Astrocyte (in vitro differentiated cells and primary cell): Measurements from ENCODE around the gene UMOD. TPM values are rescaled to one million over a fixed set of nuclear protein-coding genes. Genes with fewer than 3 reads are reported as not detected.

Source experiments
- DNase-seq: peaks from one replicate; pipeline ENCODE4 v3.0.0-alpha.2; 2010; ENCODE audit warnings: low read depth
- FAIRE-seq: peaks from 2 replicates; lab custom pipeline; 2011; peaks lifted over from hg19 to GRCh38; lab: Jason Lieb, UNC
- H2AFZ ChIP-seq: 2 replicates; pipeline ENCODE4 v1.6.0; 2012; ENCODE audit warnings: low read depth, low read length, inconsistent platforms
- H3K27ac ChIP-seq: 2 replicates; pipeline ENCODE4 v1.5.1; 2011; ENCODE audit warnings: low read depth, low read length, inconsistent platforms
- H3K27me3 ChIP-seq: 2 replicates; pipeline ENCODE4 v1.6.0; 2011; ENCODE audit warnings: low read length, inconsistent platforms; ENCODE audit not compliant: insufficient read depth
- H3K36me3 ChIP-seq: 2 replicates; pipeline ENCODE4 v1.5.1; 2011; ENCODE audit warnings: low read length, inconsistent platforms; ENCODE audit not compliant: insufficient read depth
- H3K4me1 ChIP-seq: 2 replicates; pipeline ENCODE4 v1.5.1; 2011; ENCODE audit warnings: low read length, inconsistent platforms; ENCODE audit not compliant: insufficient read depth
- H3K4me2 ChIP-seq: 2 replicates; pipeline ENCODE4 v1.6.0; 2012; ENCODE audit warnings: low read length, inconsistent platforms
- H3K4me3 ChIP-seq: 2 replicates; pipeline ENCODE4 v1.5.1; 2011; ENCODE audit warnings: low read depth, mild to moderate bottlenecking, low read length, inconsistent platforms; ENCODE audit not compliant: insufficient read depth
- H3K79me2 ChIP-seq: 2 replicates; pipeline ENCODE4 v1.6.0; 2012; ENCODE audit warnings: mild to moderate bottlenecking, low read length, inconsistent platforms; ENCODE audit not compliant: insufficient read depth
- H3K9ac ChIP-seq: 2 replicates; pipeline ENCODE4 v1.6.0; 2012; ENCODE audit warnings: mild to moderate bottlenecking, low read length, inconsistent platforms
- H3K9me3 ChIP-seq: 2 replicates; pipeline ENCODE4 v1.5.1; 2012; ENCODE audit warnings: low read depth, mild to moderate bottlenecking, low read length, inconsistent platforms; ENCODE audit not compliant: insufficient read depth
- H4K20me1 ChIP-seq: 2 replicates; pipeline ENCODE4 v1.6.0; 2012; ENCODE audit warnings: low read length, inconsistent platforms; ENCODE audit not compliant: insufficient read depth
- H3K27ac Mint-ChIP-seq: one replicate; pipeline ENCODE4 v1.8.0; 2021; ENCODE audit warnings: mild to moderate bottlenecking, mixed read lengths; ENCODE audit not compliant: unreplicated experiment
- H3K27me3 Mint-ChIP-seq: one replicate; pipeline ENCODE4 v1.8.0; 2021; ENCODE audit warnings: low read depth, mixed read lengths; ENCODE audit not compliant: unreplicated experiment
- H3K36me3 Mint-ChIP-seq: one replicate; pipeline ENCODE4 v1.8.0; 2021; ENCODE audit warnings: low read depth, mixed read lengths; ENCODE audit not compliant: unreplicated experiment
- H3K4me1 Mint-ChIP-seq: one replicate; pipeline ENCODE4 v1.8.0; 2021; ENCODE audit warnings: low read depth, mixed read lengths; ENCODE audit not compliant: unreplicated experiment
- H3K4me3 Mint-ChIP-seq: one replicate; pipeline ENCODE4 v1.8.0; 2021; ENCODE audit warnings: mild to moderate bottlenecking, moderate library complexity, mixed read lengths; ENCODE audit not compliant: unreplicated experiment
- H3K9me3 Mint-ChIP-seq: one replicate; pipeline ENCODE4 v1.8.0; 2021; ENCODE audit warnings: mild to moderate bottlenecking, mixed read lengths; ENCODE audit not compliant: unreplicated experiment
- CTCF ChIP-seq: IDR thresholded peaks from 2 replicates; pipeline ENCODE4 v1.5.1; 2011; ENCODE audit warnings: low read depth, mild to moderate bottlenecking, inconsistent platforms, low read length, moderate library complexity; ENCODE audit not compliant: insufficient read depth
- EZH2 ChIP-seq: IDR thresholded peaks from 2 replicates; pipeline ENCODE4 v1.6.1; 2012; ENCODE audit warnings: mild to moderate bottlenecking, low read length, inconsistent platforms; ENCODE audit not compliant: insufficient read depth
- total RNA-seq: library from RNA; stranded (reverse); gene quantifications from 2 replicates; pipeline ENCODE4 v1.2.1, GENCODE V29; 2021

The UMOD gene
- total RNA-seq, 1 donor from 2014 or later, result not detected

GRCh38 chr16:20334396-20334795, 18.1 kb downstream of the UMOD start:
- Histone ChIP-seq H3K79me2 (no peaks in the 10 kb centered on the region), H3K9me3 (peaks cover 2% of the 10 kb centered on the region), H3K27me3 (no peaks in the 10 kb centered on the region), H2AFZ (no peak overlapping the region), H3K4me1 (no peaks in the 10 kb centered on the region), H4K20me1 (no peaks in the 10 kb centered on the region), H3K36me3 (no peaks in the 10 kb centered on the region), H3K27ac (no peak overlapping the region), H3K4me3 (no peak overlapping the region), H3K4me2 (no peak overlapping the region), H3K9ac (no peak overlapping the region)
- H3K9me3 Mint-ChIP-seq, result no peaks in the 10 kb centered on the region
- DNase-seq (no peak), FAIRE-seq (no peak)
- peaks cover 32% of the 10 kb centered on the region for H3K27me3 Mint-ChIP-seq
- no peaks in the 10 kb centered on the region for H3K36me3 Mint-ChIP-seq
- no peak overlapping the region for H3K4me3 Mint-ChIP-seq
- no peak for TF ChIP-seq CTCF
- TF ChIP-seq EZH2, result no peak
- H3K4me1 Mint-ChIP-seq, result no peaks in the 10 kb centered on the region
- H3K27ac Mint-ChIP-seq, result no peak overlapping the region

GRCh38 chr16:20333120-20333519, 19.4 kb downstream of the UMOD start:
- Mint-ChIP-seq H3K27me3 (peaks cover 38% of the 10 kb centered on the region), H3K36me3 (no peaks in the 10 kb centered on the region), H3K4me3 (no peak overlapping the region), H3K27ac (no peak overlapping the region), H3K4me1 (no peaks in the 10 kb centered on the region), H3K9me3 (no peaks in the 10 kb centered on the region)
- FAIRE-seq, result no peak
- Histone ChIP-seq H3K9me3 (peaks cover 2% of the 10 kb centered on the region), H3K79me2 (no peaks in the 10 kb centered on the region), H3K4me3 (no peak overlapping the region), H3K36me3 (no peaks in the 10 kb centered on the region), H3K27me3 (no peaks in the 10 kb centered on the region), H3K9ac (no peak overlapping the region), H2AFZ (no peak overlapping the region), H3K4me1 (no peaks in the 10 kb centered on the region), H3K4me2 (no peak overlapping the region), H4K20me1 (no peaks in the 10 kb centered on the region), H3K27ac (no peak overlapping the region)
- TF ChIP-seq EZH2, result no peak
- no peak for TF ChIP-seq CTCF
- DNase-seq, result no peak

GRCh38 chr16:20332411-20332810, 20.1 kb downstream of the UMOD start:
- H3K27ac ChIP-seq, result no peak overlapping the region
- DNase-seq (no peak), FAIRE-seq (no peak)
- Mint-ChIP-seq H3K27me3 (peaks cover 37% of the 10 kb centered on the region), H3K9me3 (no peaks in the 10 kb centered on the region), H3K36me3 (no peaks in the 10 kb centered on the region), H3K4me3 (no peak overlapping the region), H3K27ac (no peak overlapping the region), H3K4me1 (no peaks in the 10 kb centered on the region)
- H3K4me3 ChIP-seq, result no peak overlapping the region
- no peaks in the 10 kb centered on the region for H3K36me3 ChIP-seq
- H3K4me1 ChIP-seq, result no peaks in the 10 kb centered on the region
- no peaks in the 10 kb centered on the region for H3K79me2 ChIP-seq
- H3K9me3 ChIP-seq, result peaks cover 2% of the 10 kb centered on the region
- TF ChIP-seq CTCF (no peak), EZH2 (no peak)
- H3K9ac ChIP-seq, result no peak overlapping the region
- H3K27me3 ChIP-seq, result no peaks in the 10 kb centered on the region
- no peak overlapping the region for H2AFZ ChIP-seq
- H4K20me1 ChIP-seq, result no peaks in the 10 kb centered on the region
- no peak overlapping the region for H3K4me2 ChIP-seq
